Thymus (tissue), 11 donors: Measurements from ENCODE around the gene MEST. TPM values are rescaled to one million over a fixed set of nuclear protein-coding genes. Genes with fewer than 3 reads are reported as not detected.

Source experiments
- DNase-seq, 9 donors: peaks; one replicate each; pipeline ENCODE4 v3.0.0-alpha.2; 2013; ENCODE audit warnings: low spot score in 9 of 9, low read depth in 6 of 9, missing footprints in 1 of 9
- H3K27ac ChIP-seq, 2 donors: one replicate each; pipeline ENCODE4 v1.5.1; 2013; ENCODE audit warnings: control low read depth in 1 of 2, low read depth in 1 of 2, low read length in 1 of 2, mild to moderate bottlenecking in 1 of 2, moderate library complexity in 1 of 2
- H3K27me3 ChIP-seq, 2 donors: one replicate each; pipeline ENCODE4 v1.5.1; 2013; ENCODE audit warnings: low read length in 1 of 2; ENCODE audit not compliant: control insufficient read depth in 2 of 2, insufficient read depth in 1 of 2
- H3K36me3 ChIP-seq, 2 donors: one replicate each; pipeline ENCODE4 v1.5.1; 2013; ENCODE audit warnings: low read length in 1 of 2, mild to moderate bottlenecking in 1 of 2, moderate library complexity in 1 of 2; ENCODE audit not compliant: control insufficient read depth in 2 of 2, insufficient read depth in 2 of 2
- H3K4me1 ChIP-seq, 2 donors: one replicate each; pipeline ENCODE4 v1.5.1; 2013; ENCODE audit warnings: low read length in 2 of 2; ENCODE audit not compliant: control insufficient read depth in 2 of 2, insufficient read depth in 2 of 2
- H3K4me3 ChIP-seq, 2 donors: one replicate each; pipeline ENCODE4 v1.5.1; 2013; ENCODE audit warnings: low read length in 2 of 2, control low read depth in 1 of 2, mild to moderate bottlenecking in 1 of 2
- H3K9me3 ChIP-seq, 2 donors: one replicate each; pipeline ENCODE4 v1.5.1; 2013; ENCODE audit warnings: low read length in 1 of 2, mild to moderate bottlenecking in 1 of 2; ENCODE audit not compliant: control insufficient read depth in 2 of 2, insufficient read depth in 1 of 2
- WGBS: extraction: QIAGEN DNeasy Blood & Tissue Kit; methylation state at CpG from one replicate; pipeline ENCODE4 v1.1.7; 2013; 5-methylcytosine and 5-hydroxymethylcytosine counted together
- polyA plus RNA-seq: library from polyadenylated mRNA; stranded (reverse); fragments of 200-250 nt; gene quantifications from one replicate; pipeline ENCODE4 v1.2.3, GENCODE V29; 2013
- total RNA-seq: library from RNA; stranded (reverse); fragments of 120-200 nt; gene quantifications from one replicate; pipeline ENCODE4 v1.2.4, GENCODE V29; 2013
- donor health status: healthy.

The MEST gene
- total and polyA plus RNA-seq, 2 donors: 15.8 to 58.8 TPM

- Histone ChIP-seq H3K4me1 (no peaks in the 10 kb centered on the region), H3K9me3 (no peaks in the 10 kb centered on the region), H3K27me3 (no peaks in the 10 kb centered on the region), H3K36me3 (peaks cover 3% of the 10 kb centered on the region in 2 donors), H3K27ac (no peak overlapping the region), H3K4me3 (no peak overlapping the region)
- DNase-seq: no peak
- WGBS: 98% methylated on average over 3 of the region's 3 CpGs
Observed at GRCh38 chr7:130554481-130554880, 62.6 kb downstream of the MEST start.

Other genes starting within 250 kb of the MEST start
- gene CPA2, start 225.2 kb upstream of the MEST start, total RNA-seq: 0.14 TPM
- gene CPA2, start 225.2 kb upstream of the MEST start, polyA plus RNA-seq: 0.71 TPM
- 0.99 TPM for gene CPA4, start 198.9 kb upstream of the MEST start, total RNA-seq
- 0.96 TPM for gene CPA4, start 198.9 kb upstream of the MEST start, polyA plus RNA-seq
- gene CPA5, start 147.3 kb upstream of the MEST start, total RNA-seq: 17.2 TPM
- 6.7 TPM for gene CPA5, start 147.3 kb upstream of the MEST start, polyA plus RNA-seq
- 0.14 TPM for gene CPA1, start 111.6 kb upstream of the MEST start, total RNA-seq
- 0.21 TPM for gene CPA1, start 111.6 kb upstream of the MEST start, polyA plus RNA-seq
- 15.7 TPM for gene CEP41, start 51.1 kb upstream of the MEST start, total RNA-seq
- 11.2 TPM for gene CEP41, start 51.1 kb upstream of the MEST start, polyA plus RNA-seq
- gene COPG2, start 176.7 kb downstream of the MEST start, total RNA-seq: 20.8 TPM
- 14.1 TPM for gene COPG2, start 176.7 kb downstream of the MEST start, polyA plus RNA-seq
- gene TSGA13, start 194.5 kb downstream of the MEST start, total RNA-seq: not detected
- not detected for gene TSGA13, start 194.5 kb downstream of the MEST start, polyA plus RNA-seq
- 0.05 TPM for gene KLF14, start 242.1 kb downstream of the MEST start, total RNA-seq
- gene KLF14, start 242.1 kb downstream of the MEST start, polyA plus RNA-seq: 0.02 TPM